ENCODE data around the gene PARL.

Gene PARL

DNA sequence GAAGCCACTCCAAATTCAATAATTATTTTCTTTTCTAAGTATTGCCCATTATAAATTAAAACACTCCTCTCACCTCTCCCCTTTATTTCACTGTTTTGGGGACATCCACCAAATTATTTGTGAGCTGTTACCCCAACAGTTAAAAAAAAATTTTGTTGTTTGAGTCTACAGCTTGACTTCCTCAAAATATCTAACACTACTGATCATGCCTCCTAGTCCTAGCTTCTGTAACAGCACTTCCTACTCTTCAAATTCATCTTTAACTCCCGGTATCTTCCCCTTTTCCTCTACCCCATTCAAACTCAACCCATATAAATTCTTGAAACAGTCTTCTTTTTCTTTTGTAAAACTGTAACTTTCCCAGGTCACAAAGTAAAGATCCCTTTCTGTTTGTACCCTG is 15.9 kb downstream of the PARL start:
- H3K9me2 ChIP-seq (replicated peaks; ENCODE audit: low read depth, low read length) = no peaks in the 10 kb centered on the region

DNA sequence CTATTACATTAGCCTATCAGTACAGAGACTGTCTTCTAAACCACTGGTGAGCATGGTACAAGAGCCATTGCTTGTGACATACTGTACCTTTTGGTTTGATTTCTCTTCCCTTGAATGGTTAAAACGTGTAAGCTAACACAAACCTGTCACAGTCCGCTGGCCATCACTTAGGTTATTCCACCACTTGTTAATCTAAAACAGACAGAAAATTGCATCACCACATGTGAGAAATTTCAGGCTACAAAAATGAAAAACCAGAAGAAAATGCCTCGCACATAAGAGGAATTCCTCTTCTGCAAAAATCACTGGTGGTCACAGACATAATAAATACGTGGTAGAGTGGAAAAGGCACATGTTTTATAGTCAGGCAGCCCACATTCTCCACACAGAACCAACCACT is 22.1 kb downstream of the PARL start:
- Histone ChIP-seq H2AFZ (ENCODE audit: low read length) (no peak overlapping the region), H3K4me3 (ENCODE audit: low read length, poor library complexity, severe bottlenecking) (no peak overlapping the region), H3K4me2 (ENCODE audit: low read depth, low read length, poor library complexity, severe bottlenecking) (no peak overlapping the region), H3K9ac (ENCODE audit: low read depth, low read length, poor library complexity, severe bottlenecking) (no peak overlapping the region), H3K4me1 (ENCODE audit: insufficient read depth, low read length, poor library complexity, severe bottlenecking) (no peaks in the 10 kb centered on the region), H3K36me3 (ENCODE audit: insufficient read depth, low read length) (peaks cover 77% of the 10 kb centered on the region; the same call in 1 of the 2 replicates), H3K9me2 (replicated peaks; ENCODE audit: low read depth, low read length) (no peaks in the 10 kb centered on the region), H3K79me2 (ENCODE audit: insufficient read depth, low read length) (no peaks in the 10 kb centered on the region), H3K9me3 (ENCODE audit: insufficient read depth, low read depth, low read length) (no peaks in the 10 kb centered on the region), H4K20me1 (ENCODE audit: insufficient read depth, low read length, poor library complexity, severe bottlenecking) (no peaks in the 10 kb centered on the region), H3F3A (ENCODE audit: low read depth) (no peaks in the 10 kb centered on the region), H3K27me3 (ENCODE audit: insufficient read depth, low read length, poor library complexity, severe bottlenecking) (no peaks in the 10 kb centered on the region)
- TF ChIP-seq EZH2phosphoT487 (IDR thresholded peaks at IDR 0.05; ENCODE audit: borderline replicate concordance) = no peak
- TF ChIP-seq, protein P1, sequence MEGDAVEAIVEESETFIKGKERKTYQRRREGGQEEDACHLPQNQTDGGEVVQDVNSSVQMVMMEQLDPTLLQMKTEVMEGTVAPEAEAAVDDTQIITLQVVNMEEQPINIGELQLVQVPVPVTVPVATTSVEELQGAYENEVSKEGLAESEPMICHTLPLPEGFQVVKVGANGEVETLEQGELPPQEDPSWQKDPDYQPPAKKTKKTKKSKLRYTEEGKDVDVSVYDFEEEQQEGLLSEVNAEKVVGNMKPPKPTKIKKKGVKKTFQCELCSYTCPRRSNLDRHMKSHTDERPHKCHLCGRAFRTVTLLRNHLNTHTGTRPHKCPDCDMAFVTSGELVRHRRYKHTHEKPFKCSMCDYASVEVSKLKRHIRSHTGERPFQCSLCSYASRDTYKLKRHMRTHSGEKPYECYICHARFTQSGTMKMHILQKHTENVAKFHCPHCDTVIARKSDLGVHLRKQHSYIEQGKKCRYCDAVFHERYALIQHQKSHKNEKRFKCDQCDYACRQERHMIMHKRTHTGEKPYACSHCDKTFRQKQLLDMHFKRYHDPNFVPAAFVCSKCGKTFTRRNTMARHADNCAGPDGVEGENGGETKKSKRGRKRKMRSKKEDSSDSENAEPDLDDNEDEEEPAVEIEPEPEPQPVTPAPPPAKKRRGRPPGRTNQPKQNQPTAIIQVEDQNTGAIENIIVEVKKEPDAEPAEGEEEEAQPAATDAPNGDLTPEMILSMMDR (conservative IDR thresholded peaks at IDR 0.05; ENCODE audit: low read length) = no peak

More for the DNA sequence above, 15.9 kb downstream of the PARL start:
- no peak overlapping the region for H3K4me3 ChIP-seq (ENCODE audit: low read length, poor library complexity, severe bottlenecking)
- no peaks in the 10 kb centered on the region for H3K9me3 ChIP-seq (ENCODE audit: insufficient read depth, low read depth, low read length)
- H3K9ac ChIP-seq (ENCODE audit: low read depth, low read length, poor library complexity, severe bottlenecking) = no peak overlapping the region
- peaks cover 3% of the 10 kb centered on the region for H3K4me1 ChIP-seq (ENCODE audit: insufficient read depth, low read length, poor library complexity, severe bottlenecking)
- H3K4me2 ChIP-seq (ENCODE audit: low read depth, low read length, poor library complexity, severe bottlenecking) = no peak overlapping the region
- TF ChIP-seq, protein P1 (conservative IDR thresholded peaks at IDR 0.05; ENCODE audit: low read length) = no peak
- no peak for TF ChIP-seq EZH2phosphoT487 (IDR thresholded peaks at IDR 0.05; ENCODE audit: borderline replicate concordance)
- H3K79me2 ChIP-seq (ENCODE audit: insufficient read depth, low read length) = peaks cover 29% of the 10 kb centered on the region; the same call in 1 of the 2 replicates
- no peaks in the 10 kb centered on the region for H3K27me3 ChIP-seq (ENCODE audit: insufficient read depth, low read length, poor library complexity, severe bottlenecking)
- peaks cover 9% of the 10 kb centered on the region for H4K20me1 ChIP-seq (ENCODE audit: insufficient read depth, low read length, poor library complexity, severe bottlenecking)
- no peaks in the 10 kb centered on the region for H3F3A ChIP-seq (ENCODE audit: low read depth)
- no peak overlapping the region for H2AFZ ChIP-seq (ENCODE audit: low read length)
- peaks cover 32% of the 10 kb centered on the region; the same call in 1 of the 2 replicates for H3K36me3 ChIP-seq (ENCODE audit: insufficient read depth, low read length)

DNA sequence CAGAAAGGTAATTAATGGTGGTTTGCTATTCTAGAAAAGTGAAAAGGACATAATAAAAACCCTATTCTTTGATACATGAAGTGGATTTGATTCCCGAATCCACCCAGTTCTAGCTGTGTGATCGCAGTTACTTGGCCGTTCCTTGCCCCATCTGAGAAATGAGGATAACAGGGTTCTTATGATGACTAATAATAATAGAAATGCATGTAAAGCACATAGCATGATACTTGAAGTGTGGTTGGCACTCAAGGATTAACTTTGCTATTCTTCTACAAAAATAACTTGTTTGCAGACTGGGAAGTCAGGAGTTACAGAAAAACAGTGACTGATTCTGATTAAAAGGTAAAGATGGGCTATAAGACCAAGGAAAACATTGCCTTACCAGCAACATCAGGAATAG is 26.8 kb downstream of the PARL start:
- no peaks in the 10 kb centered on the region for H4K20me1 ChIP-seq (ENCODE audit: insufficient read depth, low read length, poor library complexity, severe bottlenecking)
- no peaks in the 10 kb centered on the region for H3F3A ChIP-seq (ENCODE audit: low read depth)
- no peaks in the 10 kb centered on the region for H3K9me3 ChIP-seq (ENCODE audit: insufficient read depth, low read depth, low read length)
- no peak overlapping the region for H2AFZ ChIP-seq (ENCODE audit: low read length)
- no peak overlapping the region for H3K4me3 ChIP-seq (ENCODE audit: low read length, poor library complexity, severe bottlenecking)
- H3K9ac ChIP-seq (ENCODE audit: low read depth, low read length, poor library complexity, severe bottlenecking) = no peak overlapping the region
- H3K4me1 ChIP-seq (ENCODE audit: insufficient read depth, low read length, poor library complexity, severe bottlenecking) = no peaks in the 10 kb centered on the region
- H3K4me2 ChIP-seq (ENCODE audit: low read depth, low read length, poor library complexity, severe bottlenecking) = no peak overlapping the region
- H3K27me3 ChIP-seq (ENCODE audit: insufficient read depth, low read length, poor library complexity, severe bottlenecking) = no peaks in the 10 kb centered on the region
- H3K9me2 ChIP-seq (replicated peaks; ENCODE audit: low read depth, low read length) = no peaks in the 10 kb centered on the region
- peaks cover 61% of the 10 kb centered on the region; the same call in 1 of the 2 replicates for H3K36me3 ChIP-seq (ENCODE audit: insufficient read depth, low read length)
- TF ChIP-seq, protein P1 (conservative IDR thresholded peaks at IDR 0.05; ENCODE audit: low read length) = no peak
- TF ChIP-seq EZH2phosphoT487 (IDR thresholded peaks at IDR 0.05; ENCODE audit: borderline replicate concordance) = no peak
- no peaks in the 10 kb centered on the region for H3K79me2 ChIP-seq (ENCODE audit: insufficient read depth, low read length)
